CD14-positive monocyte (primary cell): ENCODE data around the gene SULT2A1. TPM values are rescaled to one million over a fixed set of nuclear protein-coding genes. Genes with fewer than 3 reads are reported as not detected.

Experiments
- DNase-seq, 3 donors: peaks; one replicate each; pipeline ENCODE4 v3.0.0-alpha.2; 2011 to 2022
- H2AFZ ChIP-seq: 2 replicates; pipeline ENCODE4 v1.6.0; 2012; ENCODE audit warnings: mild to moderate bottlenecking, low read depth, low read length, inconsistent platforms; ENCODE audit not compliant: insufficient read depth, poor library complexity, severe bottlenecking
- H3K27ac ChIP-seq, 2 donors: 1 replicate in 1 of 2; 2 replicates in 1 of 2; pipeline ENCODE4 v1.5.1; 2012 to 2013; ENCODE audit warnings: low read length in 2 of 2, control low read depth in 1 of 2, inconsistent platforms in 1 of 2, low read depth in 1 of 2, mild to moderate bottlenecking in 1 of 2
- H3K27me3 ChIP-seq, 2 donors: one replicate each; pipeline versions ENCODE4 v1.6.0 to v1.6.1; 2011 to 2013; ENCODE audit warnings: low read length in 2 of 2; ENCODE audit not compliant: control insufficient read depth in 2 of 2, insufficient read depth in 2 of 2
- H3K36me3 ChIP-seq, 2 donors: replicated peaks in 1 of 2; 1 replicate in 1 of 2; 2 replicates in 1 of 2; pipeline versions ENCODE4 v1.5.1 to v1.6.1; 2012 to 2013; ENCODE audit warnings: low read length in 2 of 2, control low read depth in 1 of 2, inconsistent platforms in 1 of 2, mild to moderate bottlenecking in 1 of 2; ENCODE audit not compliant: insufficient read depth in 2 of 2, control insufficient read depth in 1 of 2
- H3K4me1 ChIP-seq, 2 donors: 1 replicate in 1 of 2; 2 replicates in 1 of 2; pipeline versions ENCODE4 v1.5.1 to v1.6.1; 2012 to 2013; ENCODE audit warnings: low read length in 2 of 2, control low read depth in 1 of 2, inconsistent platforms in 1 of 2, mild to moderate bottlenecking in 1 of 2, moderate library complexity in 1 of 2; ENCODE audit not compliant: insufficient read depth in 2 of 2, control insufficient read depth in 1 of 2
- H3K4me2 ChIP-seq: replicated peaks from 2 replicates; pipeline ENCODE3; 2012; ENCODE audit warnings: low read length, moderate library complexity, mild to moderate bottlenecking; ENCODE audit not compliant: poor library complexity, severe bottlenecking; ENCODE audit errors: extremely low read depth
- H3K4me3 ChIP-seq, 3 experiments: fragments of 200-600 bp in 1 of 3; sonication (generic) in 1 of 3; replicated peaks in 1 of 3; 1 replicate in 2 of 3; 2 replicates in 1 of 3; pipeline ENCODE4 v1.5.1; 2011 to 2013; ENCODE audit warnings: low read length in 3 of 3, mild to moderate bottlenecking in 3 of 3, control low read depth in 2 of 3, low read depth in 2 of 3, inconsistent platforms in 1 of 3, moderate library complexity in 1 of 3
- H3K79me2 ChIP-seq: 2 replicates; pipeline ENCODE4 v1.6.0; 2012; ENCODE audit warnings: mild to moderate bottlenecking, control low read depth, inconsistent platforms, low read length, moderate library complexity; ENCODE audit not compliant: insufficient read depth
- H3K9ac ChIP-seq: 2 replicates; pipeline ENCODE4 v1.6.0; 2017; ENCODE audit warnings: low read length, mild to moderate bottlenecking; ENCODE audit not compliant: insufficient read depth, poor library complexity, severe bottlenecking
- H3K9me3 ChIP-seq, 2 donors: replicated peaks in 1 of 2; 1 replicate in 1 of 2; 2 replicates in 1 of 2; pipeline versions ENCODE4 v1.5.1 to v1.6.1; 2012 to 2013; ENCODE audit warnings: low read length in 2 of 2, control low read depth in 1 of 2; ENCODE audit not compliant: control insufficient read depth in 1 of 2, insufficient read depth in 1 of 2
- H4K20me1 ChIP-seq: 2 replicates; pipeline ENCODE4 v1.6.0; 2012; ENCODE audit warnings: mild to moderate bottlenecking, low read length, control low read depth, moderate library complexity; ENCODE audit not compliant: insufficient read depth
- H3K27ac Mint-ChIP-seq, 7 donors: one replicate each; pipeline ENCODE4 v1.8.0; 2020; ENCODE audit warnings: mild to moderate bottlenecking in 7 of 7, mixed read lengths in 7 of 7, moderate library complexity in 6 of 7, inconsistent platforms in 2 of 7
- H3K27me3 Mint-ChIP-seq, 3 donors: one replicate each; pipeline ENCODE4 v1.8.0; 2021 to 2022; ENCODE audit warnings: low read depth in 3 of 3, mild to moderate bottlenecking in 3 of 3, mixed read lengths in 3 of 3, moderate library complexity in 3 of 3, inconsistent platforms in 1 of 3
- H3K36me3 Mint-ChIP-seq, 2 donors: one replicate each; pipeline ENCODE4 v1.8.0; 2020; ENCODE audit warnings: mixed read lengths in 2 of 2, inconsistent platforms in 1 of 2, mild to moderate bottlenecking in 1 of 2
- H3K4me1 Mint-ChIP-seq: one replicate; pipeline ENCODE4 v1.8.0; 2020; ENCODE audit warnings: mild to moderate bottlenecking, mixed read lengths
- H3K4me3 Mint-ChIP-seq, 2 donors: one replicate each; pipeline ENCODE4 v1.8.0; 2020; ENCODE audit warnings: mild to moderate bottlenecking in 2 of 2, mixed read lengths in 2 of 2, moderate library complexity in 1 of 2
- H3K9me3 Mint-ChIP-seq, 7 donors: one replicate each; pipeline ENCODE4 v1.8.0; 2020 to 2022; ENCODE audit warnings: mixed read lengths in 7 of 7, mild to moderate bottlenecking in 6 of 7, moderate library complexity in 6 of 7, inconsistent platforms in 2 of 7
- CTCF ChIP-seq: fragments of 200-600 bp; IDR thresholded peaks from one replicate; pipeline ENCODE4 v1.8.0; 2022; ENCODE audit warnings: antibody characterized with exemption, mild to moderate bottlenecking
- WGBS: methylation state at CpG from one replicate; pipeline ENCODE4 v1.1.5; 2013; ENCODE audit warnings: missing lambda C conversion rate; ENCODE audit not compliant: insufficient coverage; 5-methylcytosine and 5-hydroxymethylcytosine counted together
- intact Hi-C, 2 donors: fragments of 100-400 bp; cut with micrococcal nuclease; formaldehyde crosslinking; loops; one replicate each; pipeline versions ENCODE4 v1.15.0 to v1.15.1; 2023
- polyA plus RNA-seq, 3 donors: library from polyadenylated mRNA; depleted of rRNA in 1 of 3; unstranded in 2 of 3; stranded (reverse) in 1 of 3; fragments of 300-500 nt in 2 of 3; fragments of >200 nt in 1 of 3; fragmentation: Illumina TruSeq in 2 of 3; gene quantifications; 1 replicate in 2 of 3; 2 replicates in 1 of 3; pipeline ENCODE4 v1.2.3, GENCODE V29; 2012 to 2021

The SULT2A1 gene
- polyA plus RNA-seq, 3 donors: not detected

- no peak overlapping the region for H2AFZ ChIP-seq
- no peak overlapping the region for H3K4me3 ChIP-seq
- no peak overlapping the region for H3K4me3 Mint-ChIP-seq
- H4K20me1 ChIP-seq: no peaks in the 10 kb centered on the region
- intact Hi-C loops: no loop called here
- TF ChIP-seq CTCF: no peak
- peaks cover 3 to 37% (median 19%) of the 10 kb centered on the region in 7 donors for H3K9me3 Mint-ChIP-seq
- no peak for DNase-seq
- no peak overlapping the region for H3K9ac ChIP-seq
- peaks cover 0 to 2% (median 2%) of the 10 kb centered on the region in 3 donors for H3K27me3 Mint-ChIP-seq
- 89% methylated on average over 4 of the region's 5 CpGs for WGBS
- H3K27me3 ChIP-seq: no peaks in the 10 kb centered on the region
- H3K36me3 ChIP-seq: no peaks in the 10 kb centered on the region
- H3K9me3 ChIP-seq: peaks cover 0 to 14% of the 10 kb centered on the region in 2 donors
- no peaks in the 10 kb centered on the region for H3K36me3 Mint-ChIP-seq
- H3K4me2 ChIP-seq: no peak overlapping the region
- H3K4me1 Mint-ChIP-seq: no peaks in the 10 kb centered on the region
- H3K79me2 ChIP-seq: no peaks in the 10 kb centered on the region
- no peak overlapping the region for H3K27ac Mint-ChIP-seq
- H3K27ac ChIP-seq: no peak overlapping the region
- no peaks in the 10 kb centered on the region for H3K4me1 ChIP-seq
Observed at GRCh38 chr19:47895165-47895782, 9.2 kb upstream of the SULT2A1 start.

- H2AFZ ChIP-seq: no peak overlapping the region
- no peak overlapping the region for H3K27ac ChIP-seq
- H3K4me3 ChIP-seq: no peak overlapping the region
- Mint-ChIP-seq H3K4me1 (no peaks in the 10 kb centered on the region), H3K4me3 (no peak overlapping the region), H3K27me3 (peaks cover 2 to 10% (median 3%) of the 10 kb centered on the region in 3 donors), H3K36me3 (no peaks in the 10 kb centered on the region), H3K9me3 (peaks cover 3 to 37% (median 19%) of the 10 kb centered on the region in 7 donors), H3K27ac (no peak overlapping the region)
- no peak for TF ChIP-seq CTCF
- H3K9ac ChIP-seq: no peak overlapping the region
- no peaks in the 10 kb centered on the region for H3K4me1 ChIP-seq
- DNase-seq: no peak
- no peaks in the 10 kb centered on the region for H3K36me3 ChIP-seq
- H3K79me2 ChIP-seq: no peaks in the 10 kb centered on the region
- H3K9me3 ChIP-seq: peaks cover 0 to 14% of the 10 kb centered on the region in 2 donors
- H3K27me3 ChIP-seq: no peaks in the 10 kb centered on the region
- intact Hi-C loops: no loop called here
- H4K20me1 ChIP-seq: no peaks in the 10 kb centered on the region
- H3K4me2 ChIP-seq: no peak overlapping the region
- 23% methylated on average over 4 of the region's 7 CpGs for WGBS
Observed at GRCh38 chr19:47891923-47892666, 6.0 kb upstream of the SULT2A1 start.
